Measurements from ENCODE around the gene OR6B2.
"Not testable (repeated sequence)": the region's sequence is repeated elsewhere in the genome, so short reads cannot be mapped to it uniquely, and the experiment has no call there.

DNA sequence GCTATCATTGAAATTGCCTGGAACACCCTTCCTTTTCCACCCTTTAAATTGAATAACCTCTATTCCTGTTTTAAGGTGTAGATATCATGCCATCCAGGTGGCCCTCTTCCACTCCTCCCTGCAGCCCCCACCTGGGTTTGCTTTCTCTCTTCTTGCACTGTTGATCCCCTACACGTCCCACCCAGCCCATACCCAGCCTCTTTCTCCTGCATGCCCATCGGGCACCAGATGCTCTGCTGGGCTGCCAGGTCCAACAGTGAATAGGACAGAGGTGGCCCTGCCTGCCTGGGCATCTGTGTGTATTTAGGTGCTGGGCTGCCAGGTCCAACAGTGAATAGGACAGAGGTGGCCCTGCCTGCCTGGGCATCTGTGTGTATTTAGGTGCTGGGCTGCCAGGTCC is 13.9 kb upstream of the OR6B2 start:
- TF ChIP-seq, protein P1, sequence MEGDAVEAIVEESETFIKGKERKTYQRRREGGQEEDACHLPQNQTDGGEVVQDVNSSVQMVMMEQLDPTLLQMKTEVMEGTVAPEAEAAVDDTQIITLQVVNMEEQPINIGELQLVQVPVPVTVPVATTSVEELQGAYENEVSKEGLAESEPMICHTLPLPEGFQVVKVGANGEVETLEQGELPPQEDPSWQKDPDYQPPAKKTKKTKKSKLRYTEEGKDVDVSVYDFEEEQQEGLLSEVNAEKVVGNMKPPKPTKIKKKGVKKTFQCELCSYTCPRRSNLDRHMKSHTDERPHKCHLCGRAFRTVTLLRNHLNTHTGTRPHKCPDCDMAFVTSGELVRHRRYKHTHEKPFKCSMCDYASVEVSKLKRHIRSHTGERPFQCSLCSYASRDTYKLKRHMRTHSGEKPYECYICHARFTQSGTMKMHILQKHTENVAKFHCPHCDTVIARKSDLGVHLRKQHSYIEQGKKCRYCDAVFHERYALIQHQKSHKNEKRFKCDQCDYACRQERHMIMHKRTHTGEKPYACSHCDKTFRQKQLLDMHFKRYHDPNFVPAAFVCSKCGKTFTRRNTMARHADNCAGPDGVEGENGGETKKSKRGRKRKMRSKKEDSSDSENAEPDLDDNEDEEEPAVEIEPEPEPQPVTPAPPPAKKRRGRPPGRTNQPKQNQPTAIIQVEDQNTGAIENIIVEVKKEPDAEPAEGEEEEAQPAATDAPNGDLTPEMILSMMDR (IDR thresholded peaks at IDR 0.05; ENCODE audit: low read depth, low read length, missing input control) = not testable (repeated sequence)
- not testable (repeated sequence) for TF ChIP-seq JUND (IDR thresholded peaks at IDR 0.05); GABPA (IDR thresholded peaks at IDR 0.05 in 1 of 2, conservative IDR thresholded peaks at IDR 0.05 in 1 of 2); SP1 (IDR thresholded peaks at IDR 0.05); EGR1 (IDR thresholded peaks at IDR 0.05; ENCODE audit: low read depth in 2 of 2); TAF1 (conservative IDR thresholded peaks at IDR 0.05); RAD21 (IDR thresholded peaks at IDR 0.05); FOXA2 (IDR thresholded peaks at IDR 0.05); HNF4G (IDR thresholded peaks at IDR 0.05)
- TF ChIP-seq, protein P2, sequence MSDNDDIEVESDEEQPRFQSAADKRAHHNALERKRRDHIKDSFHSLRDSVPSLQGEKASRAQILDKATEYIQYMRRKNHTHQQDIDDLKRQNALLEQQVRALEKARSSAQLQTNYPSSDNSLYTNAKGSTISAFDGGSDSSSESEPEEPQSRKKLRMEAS (IDR thresholded peaks at IDR 0.05) = not testable (repeated sequence)
- TF ChIP-seq, protein P3, sequence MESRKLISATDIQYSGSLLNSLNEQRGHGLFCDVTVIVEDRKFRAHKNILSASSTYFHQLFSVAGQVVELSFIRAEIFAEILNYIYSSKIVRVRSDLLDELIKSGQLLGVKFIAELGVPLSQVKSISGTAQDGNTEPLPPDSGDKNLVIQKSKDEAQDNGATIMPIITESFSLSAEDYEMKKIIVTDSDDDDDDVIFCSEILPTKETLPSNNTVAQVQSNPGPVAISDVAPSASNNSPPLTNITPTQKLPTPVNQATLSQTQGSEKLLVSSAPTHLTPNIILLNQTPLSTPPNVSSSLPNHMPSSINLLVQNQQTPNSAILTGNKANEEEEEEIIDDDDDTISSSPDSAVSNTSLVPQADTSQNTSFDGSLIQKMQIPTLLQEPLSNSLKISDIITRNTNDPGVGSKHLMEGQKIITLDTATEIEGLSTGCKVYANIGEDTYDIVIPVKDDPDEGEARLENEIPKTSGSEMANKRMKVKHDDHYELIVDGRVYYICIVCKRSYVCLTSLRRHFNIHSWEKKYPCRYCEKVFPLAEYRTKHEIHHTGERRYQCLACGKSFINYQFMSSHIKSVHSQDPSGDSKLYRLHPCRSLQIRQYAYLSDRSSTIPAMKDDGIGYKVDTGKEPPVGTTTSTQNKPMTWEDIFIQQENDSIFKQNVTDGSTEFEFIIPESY (IDR thresholded peaks at IDR 0.05) = not testable (repeated sequence)
- TF ChIP-seq, protein P4, sequence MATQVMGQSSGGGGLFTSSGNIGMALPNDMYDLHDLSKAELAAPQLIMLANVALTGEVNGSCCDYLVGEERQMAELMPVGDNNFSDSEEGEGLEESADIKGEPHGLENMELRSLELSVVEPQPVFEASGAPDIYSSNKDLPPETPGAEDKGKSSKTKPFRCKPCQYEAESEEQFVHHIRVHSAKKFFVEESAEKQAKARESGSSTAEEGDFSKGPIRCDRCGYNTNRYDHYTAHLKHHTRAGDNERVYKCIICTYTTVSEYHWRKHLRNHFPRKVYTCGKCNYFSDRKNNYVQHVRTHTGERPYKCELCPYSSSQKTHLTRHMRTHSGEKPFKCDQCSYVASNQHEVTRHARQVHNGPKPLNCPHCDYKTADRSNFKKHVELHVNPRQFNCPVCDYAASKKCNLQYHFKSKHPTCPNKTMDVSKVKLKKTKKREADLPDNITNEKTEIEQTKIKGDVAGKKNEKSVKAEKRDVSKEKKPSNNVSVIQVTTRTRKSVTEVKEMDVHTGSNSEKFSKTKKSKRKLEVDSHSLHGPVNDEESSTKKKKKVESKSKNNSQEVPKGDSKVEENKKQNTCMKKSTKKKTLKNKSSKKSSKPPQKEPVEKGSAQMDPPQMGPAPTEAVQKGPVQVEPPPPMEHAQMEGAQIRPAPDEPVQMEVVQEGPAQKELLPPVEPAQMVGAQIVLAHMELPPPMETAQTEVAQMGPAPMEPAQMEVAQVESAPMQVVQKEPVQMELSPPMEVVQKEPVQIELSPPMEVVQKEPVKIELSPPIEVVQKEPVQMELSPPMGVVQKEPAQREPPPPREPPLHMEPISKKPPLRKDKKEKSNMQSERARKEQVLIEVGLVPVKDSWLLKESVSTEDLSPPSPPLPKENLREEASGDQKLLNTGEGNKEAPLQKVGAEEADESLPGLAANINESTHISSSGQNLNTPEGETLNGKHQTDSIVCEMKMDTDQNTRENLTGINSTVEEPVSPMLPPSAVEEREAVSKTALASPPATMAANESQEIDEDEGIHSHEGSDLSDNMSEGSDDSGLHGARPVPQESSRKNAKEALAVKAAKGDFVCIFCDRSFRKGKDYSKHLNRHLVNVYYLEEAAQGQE (IDR thresholded peaks at IDR 0.05) = not testable (repeated sequence)

Data from liver (tissue), 3 donors.